Chondrocyte (in vitro differentiated cells): ENCODE data around the gene GPC2. TPM values are rescaled to one million over a fixed set of nuclear protein-coding genes. Genes with fewer than 3 reads are reported as not detected.
"Not testable (repeated sequence)": the region's sequence is repeated elsewhere in the genome, so short reads cannot be mapped to it uniquely, and the experiment has no call there.

Experiments used
- DNase-seq: peaks from one replicate; pipeline ENCODE4 v3.0.0; 2021; ENCODE audit warnings: mixed read lengths, low spot score
- H3K27ac Mint-ChIP-seq: one replicate; pipeline ENCODE4 v1.8.0; 2021; ENCODE audit warnings: mild to moderate bottlenecking, moderate library complexity, mixed read lengths; ENCODE audit not compliant: unreplicated experiment
- H3K27me3 Mint-ChIP-seq: 2 replicates; pipeline ENCODE4 v1.8.0; 2021; ENCODE audit warnings: low read depth, mixed read lengths
- H3K36me3 Mint-ChIP-seq: 2 replicates; pipeline ENCODE4 v1.8.0; 2021; ENCODE audit warnings: low read depth, mixed read lengths
- H3K4me1 Mint-ChIP-seq: 2 replicates; pipeline ENCODE4 v1.8.0; 2021; ENCODE audit warnings: low read depth, mild to moderate bottlenecking, mixed read lengths
- H3K4me3 Mint-ChIP-seq: one replicate; pipeline ENCODE4 v1.8.0; 2021; ENCODE audit warnings: mild to moderate bottlenecking, moderate library complexity, mixed read lengths; ENCODE audit not compliant: unreplicated experiment
- H3K9me3 Mint-ChIP-seq: 2 replicates; pipeline ENCODE4 v1.8.0; 2021; ENCODE audit warnings: low read depth, mixed read lengths
- CTCF ChIP-seq: fragments of 200-600 bp; sonication (generic); IDR thresholded peaks from 2 replicates; pipeline ENCODE4 v1.5.0; 2021; ENCODE audit warnings: antibody characterized with exemption, mild to moderate bottlenecking, moderate library complexity
- total RNA-seq: library from RNA; stranded (reverse); gene quantifications from 3 replicates; pipeline ENCODE4 v1.2.1, GENCODE V29; 2021

Gene GPC2
- total RNA-seq, 1 donor from 2014 or later: 6.7 TPM

GRCh38 chr7:100195222-100195621 is 18.0 kb upstream of the GPC2 start:
- Mint-ChIP-seq H3K9me3 (no peaks in the 10 kb centered on the region), H3K4me1 (peaks cover 19% of the 10 kb centered on the region), H3K27ac (no peak overlapping the region), H3K36me3 (no peaks in the 10 kb centered on the region), H3K27me3 (peaks cover 16% of the 10 kb centered on the region), H3K4me3 (no peak overlapping the region)
- no peak for TF ChIP-seq CTCF
- no peak for DNase-seq

GRCh38 chr7:100192969-100193368 is 15.8 kb upstream of the GPC2 start:
- TF ChIP-seq CTCF: no peak
- Mint-ChIP-seq H3K4me3 (no peak overlapping the region), H3K9me3 (no peaks in the 10 kb centered on the region), H3K27me3 (no peaks in the 10 kb centered on the region), H3K36me3 (no peaks in the 10 kb centered on the region), H3K27ac (no peak overlapping the region), H3K4me1 (peaks cover 21% of the 10 kb centered on the region)
- no peak for DNase-seq

- peaks cover 21% of the 10 kb centered on the region for H3K4me1 Mint-ChIP-seq
- H3K9me3 Mint-ChIP-seq, H3K27me3 Mint-ChIP-seq, DNase-seq, H3K4me3 Mint-ChIP-seq, H3K36me3 Mint-ChIP-seq: not testable (repeated sequence)
- H3K27ac Mint-ChIP-seq: peak overlapping the region; percentile 38
Observed at GRCh38 chr7:100192281-100192862, 15.2 kb upstream of the GPC2 start.

GRCh38 chr7:100191775-100192174 is 14.6 kb upstream of the GPC2 start:
- Mint-ChIP-seq H3K27me3 (no peaks in the 10 kb centered on the region), H3K36me3 (no peaks in the 10 kb centered on the region), H3K27ac (peak overlapping the region; percentile 38), H3K4me1 (peaks cover 21% of the 10 kb centered on the region), H3K9me3 (no peaks in the 10 kb centered on the region), H3K4me3 (no peak overlapping the region)
- DNase-seq: no peak
- TF ChIP-seq CTCF: no peak

GRCh38 chr7:100190048-100190711 is 13.0 kb upstream of the GPC2 start:
- H3K27ac Mint-ChIP-seq: peak overlapping the region; percentile 65

More at GRCh38 chr7:100190048-100190711, 13.0 kb upstream of the GPC2 start:
- Mint-ChIP-seq H3K27me3 (no peaks in the 10 kb centered on the region), H3K9me3 (no peaks in the 10 kb centered on the region), H3K4me3 (no peak overlapping the region), H3K36me3 (no peaks in the 10 kb centered on the region), H3K4me1 (peaks cover 21% of the 10 kb centered on the region)
- peak; percentile 79 for TF ChIP-seq CTCF
- no peak for DNase-seq
